ENCODE data around the gene STAG1.
"Not testable (repeated sequence)": the region's sequence is repeated elsewhere in the genome, so short reads cannot be mapped to it uniquely, and the experiment has no call there.

Gene STAG1

DNA sequence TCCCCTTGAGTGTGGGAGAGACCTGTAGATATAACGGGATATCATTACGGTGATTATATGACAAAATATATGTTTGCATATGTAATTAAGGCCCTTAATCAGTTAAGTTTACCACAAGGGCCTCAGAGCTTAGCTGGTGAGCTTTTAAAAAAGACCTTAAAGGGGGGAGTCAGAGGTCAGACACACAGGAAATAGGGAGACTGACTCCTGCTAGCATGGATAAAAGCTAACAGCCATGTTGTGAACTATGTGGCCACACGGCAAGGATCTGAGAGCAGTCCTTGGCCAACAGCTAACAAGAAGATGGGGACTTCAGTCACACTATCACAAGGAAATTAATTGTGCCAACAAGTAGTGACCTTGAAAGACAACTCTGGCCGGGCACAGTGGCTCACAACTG, 3.1 kb downstream of the STAG1 start:
- in situ Hi-C loops (cut with HindIII; ENCODE audit: low sequenced_read_pairs): no loop called here

DNA sequence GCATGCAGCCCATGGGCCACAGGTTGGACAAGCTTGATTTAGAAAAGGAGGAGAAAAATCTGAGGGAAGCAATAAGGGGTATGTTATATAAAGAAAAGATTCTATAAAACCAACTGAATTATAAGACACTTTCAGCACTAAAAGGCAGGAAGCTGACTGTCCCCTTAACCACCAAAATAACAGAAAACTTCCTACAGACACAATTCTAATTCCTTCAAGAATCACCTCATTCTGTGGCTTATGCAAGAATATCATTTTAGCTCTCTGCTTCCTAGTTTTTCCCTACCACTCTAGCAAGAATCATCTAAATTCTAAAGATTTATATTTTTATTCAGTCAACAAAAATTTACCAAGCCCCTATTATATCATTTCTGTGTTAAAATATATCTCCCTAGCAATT, 6.3 kb downstream of the STAG1 start:
- in situ Hi-C loops (cut with HindIII; ENCODE audit: low sequenced_read_pairs): no loop called here

DNA sequence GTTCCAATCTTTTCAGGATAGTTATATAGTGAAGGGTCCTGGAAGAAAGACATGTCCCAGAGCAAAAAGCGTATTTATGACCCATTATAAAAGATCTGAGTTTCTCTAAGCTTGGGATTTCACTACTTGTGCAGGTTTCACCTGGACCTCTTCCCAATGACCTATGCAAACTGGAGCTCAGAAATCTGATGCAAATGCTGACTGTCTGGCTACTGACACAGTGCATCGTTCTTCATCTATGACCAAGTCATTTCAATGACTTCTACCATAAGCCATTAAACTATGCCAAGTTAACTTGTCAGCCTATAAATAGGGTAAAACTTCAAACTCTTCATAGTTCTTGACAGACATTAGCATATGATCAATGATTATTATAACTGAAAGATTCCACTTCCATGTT, 11.1 kb downstream of the STAG1 start:
- in situ Hi-C loops (cut with HindIII; ENCODE audit: low sequenced_read_pairs): no loop called here

DNA sequence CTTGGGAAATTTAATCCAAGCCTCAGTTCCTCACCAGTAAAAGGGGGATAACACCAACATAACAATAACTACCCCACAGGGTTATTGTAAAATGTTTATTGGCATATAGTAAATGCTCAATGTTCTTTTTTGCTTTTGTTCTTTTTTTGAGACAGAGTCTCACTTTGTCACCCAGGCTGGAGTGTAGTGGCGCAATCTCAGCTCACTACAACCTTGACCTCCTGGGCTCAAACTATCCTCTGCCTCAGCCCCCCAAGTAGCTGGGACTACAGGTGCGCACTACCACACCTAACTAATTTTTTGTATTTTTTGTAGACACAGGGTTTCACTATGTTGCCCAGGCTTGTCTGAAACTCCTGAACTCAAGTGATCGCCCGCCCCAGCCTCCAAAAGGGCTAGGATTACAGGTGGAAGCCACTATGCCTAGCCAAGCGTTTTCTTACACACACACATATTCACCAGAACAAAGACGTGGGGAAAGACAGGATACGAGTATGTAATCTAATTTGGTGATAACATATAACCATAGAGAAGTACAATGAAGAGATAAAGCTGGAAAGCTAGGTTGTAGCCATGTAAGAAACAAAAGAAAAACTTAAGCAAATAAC, 11.7 kb downstream of the STAG1 start:
- in situ Hi-C loops (cut with HindIII; ENCODE audit: low sequenced_read_pairs): no loop called here

DNA sequence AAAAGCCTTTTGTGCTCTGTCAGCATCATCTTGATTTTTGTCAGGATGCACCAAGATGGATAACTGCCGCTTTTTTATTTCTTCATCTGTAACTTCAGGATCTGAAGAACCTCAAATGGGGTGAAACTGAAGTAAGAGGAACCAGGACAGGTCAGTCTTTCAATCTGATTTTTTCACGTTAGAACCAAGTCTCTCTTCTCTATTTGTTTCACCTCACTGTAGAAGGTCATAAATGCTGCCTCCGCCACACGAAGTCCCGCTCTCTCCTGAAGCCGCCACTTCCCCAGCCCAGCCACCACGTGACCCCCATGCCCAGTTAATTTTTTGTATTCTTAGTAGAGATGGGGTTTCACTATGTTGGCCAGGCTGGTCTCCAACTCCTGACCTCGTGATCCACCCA, 15.2 kb downstream of the STAG1 start:
- in situ Hi-C loops (cut with HindIII; ENCODE audit: low sequenced_read_pairs): not testable (repeated sequence)

DNA sequence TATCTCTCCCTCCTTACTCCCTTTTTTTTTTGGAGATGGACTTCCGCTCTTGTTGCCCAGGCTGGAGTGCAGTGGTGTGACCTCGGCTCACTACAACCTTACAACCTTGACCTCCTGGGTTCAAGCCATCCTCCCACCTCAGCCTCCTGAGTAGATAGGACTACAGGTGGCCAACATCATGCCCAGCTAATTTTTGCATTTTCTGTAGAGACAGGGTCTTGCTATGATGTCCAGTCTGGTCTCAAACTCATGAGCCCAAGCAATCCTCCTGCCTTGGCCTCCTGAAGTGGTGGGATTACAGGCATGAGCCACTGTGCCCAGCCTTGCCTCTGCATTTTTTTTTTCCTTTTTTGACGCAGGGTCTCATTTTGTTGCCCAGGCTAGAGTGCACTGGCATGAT, 17.1 kb downstream of the STAG1 start:
- in situ Hi-C loops (cut with HindIII; ENCODE audit: low sequenced_read_pairs): no loop called here

DNA sequence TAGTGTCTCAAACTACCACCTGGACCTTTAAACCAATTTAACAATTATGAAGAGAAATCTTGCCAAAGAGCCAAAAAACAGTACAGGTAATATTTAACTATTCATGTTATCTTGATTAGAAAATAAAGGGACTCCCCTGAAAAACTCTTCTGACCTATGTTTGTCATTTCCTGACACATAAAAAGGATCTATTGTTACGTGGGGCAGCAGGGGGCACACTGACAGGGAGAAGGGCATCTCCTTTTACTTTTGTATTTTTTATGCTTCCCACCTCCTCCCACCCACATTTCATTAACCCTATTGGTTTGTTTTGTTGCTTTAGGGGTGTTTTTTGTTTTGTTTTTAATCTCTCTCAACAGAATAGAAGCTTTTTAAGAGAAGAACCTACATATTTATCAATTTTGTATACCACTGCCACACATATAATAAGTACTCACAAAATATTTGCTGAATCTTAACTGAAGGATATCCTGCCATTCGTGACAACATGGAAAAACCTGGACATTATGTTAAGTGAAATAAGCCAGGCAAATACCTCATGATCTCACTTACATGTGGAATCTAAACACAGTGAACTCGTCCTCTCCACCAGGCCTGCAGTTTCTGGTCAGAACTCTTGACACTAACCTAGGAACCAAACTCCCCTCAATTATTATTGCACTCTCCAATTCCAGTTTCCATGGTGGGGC, 17.7 kb downstream of the STAG1 start:
- in situ Hi-C loops (cut with HindIII; ENCODE audit: low sequenced_read_pairs): no loop called here

DNA sequence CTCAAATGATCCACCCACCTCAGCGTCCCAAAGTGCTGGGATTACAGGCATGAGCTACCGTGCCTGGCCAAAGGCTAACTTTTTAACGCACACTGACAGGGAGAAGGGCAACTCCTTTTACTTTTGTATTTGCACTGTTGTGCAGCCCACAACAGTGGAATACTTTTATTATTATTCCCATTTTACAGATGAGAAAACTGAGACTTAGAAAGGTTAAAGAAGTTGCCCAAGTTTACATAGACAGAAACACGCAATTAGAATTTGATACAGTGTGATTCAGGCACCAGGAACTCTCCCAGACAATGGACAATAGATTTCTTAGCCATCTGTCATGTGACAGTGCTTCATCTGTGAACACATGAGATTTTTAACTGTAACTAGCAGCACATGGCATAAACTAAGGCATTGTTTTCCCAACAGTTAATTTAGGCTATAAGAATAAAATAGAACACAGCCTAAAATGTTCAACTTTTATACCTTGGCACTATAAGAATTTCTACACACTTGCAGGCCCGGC, 18.8 kb downstream of the STAG1 start:
- in situ Hi-C loops (cut with HindIII; ENCODE audit: low sequenced_read_pairs): no loop called here

DNA sequence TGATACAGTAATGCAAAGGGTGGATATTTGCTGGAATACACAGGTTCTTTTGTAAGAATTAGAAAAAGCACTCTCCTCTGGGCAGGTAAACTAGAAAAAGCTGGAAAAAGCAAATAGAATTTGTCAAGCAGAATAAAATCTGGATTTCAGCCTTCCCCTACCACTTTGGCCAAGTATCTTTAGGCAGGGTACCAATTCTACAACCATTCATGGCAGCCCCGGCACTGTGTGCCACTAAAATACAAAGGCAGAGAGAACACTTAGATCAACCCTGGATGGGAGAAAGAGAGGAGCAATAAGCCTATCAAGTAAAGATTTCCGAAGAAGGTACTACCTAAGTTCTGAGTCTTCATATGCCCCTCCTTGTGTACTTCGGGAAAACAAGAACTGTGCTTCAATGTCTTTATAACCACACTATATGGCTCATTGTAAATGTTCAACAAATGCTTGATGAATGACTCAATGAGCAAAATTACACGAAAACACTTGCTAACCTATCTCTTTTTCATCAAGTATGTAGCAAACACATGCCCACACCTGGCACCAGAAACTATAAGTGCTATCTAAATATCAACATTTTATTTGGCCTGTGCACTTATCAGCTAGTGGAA, 20.8 kb downstream of the STAG1 start:
- in situ Hi-C loops (cut with HindIII; ENCODE audit: low sequenced_read_pairs): no loop called here

DNA sequence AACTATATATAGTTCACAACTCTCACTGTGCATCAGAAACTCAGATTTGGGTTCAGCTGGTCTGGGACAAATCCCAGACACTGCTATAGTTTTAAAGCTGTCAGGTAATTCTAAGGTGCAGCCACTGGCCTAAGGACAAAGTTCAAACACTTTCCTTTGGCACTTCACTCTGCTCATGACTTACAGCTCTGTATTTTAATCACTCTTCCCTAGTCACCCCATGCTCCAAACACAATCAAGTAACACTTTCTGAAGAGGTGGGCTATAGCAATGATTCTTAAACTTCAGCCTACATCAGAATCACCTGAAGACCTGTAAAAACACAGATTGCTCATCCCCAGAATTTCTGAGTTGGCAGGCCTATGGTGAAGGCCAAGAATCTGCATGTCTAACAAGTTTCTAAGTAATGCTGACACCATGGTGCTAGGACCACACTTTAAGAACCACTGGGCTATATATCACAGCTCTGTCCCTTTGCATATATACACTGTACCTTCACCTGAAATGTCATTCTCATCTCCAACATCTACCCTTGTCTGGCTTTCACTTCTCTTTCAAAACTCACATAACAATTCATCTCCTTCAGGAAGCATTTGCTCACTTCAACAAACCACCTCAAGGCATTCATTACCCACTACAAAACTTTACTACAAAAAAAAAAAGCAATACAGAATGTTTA, 21.4 kb downstream of the STAG1 start:
- in situ Hi-C loops (cut with HindIII; ENCODE audit: low sequenced_read_pairs): no loop called here

DNA sequence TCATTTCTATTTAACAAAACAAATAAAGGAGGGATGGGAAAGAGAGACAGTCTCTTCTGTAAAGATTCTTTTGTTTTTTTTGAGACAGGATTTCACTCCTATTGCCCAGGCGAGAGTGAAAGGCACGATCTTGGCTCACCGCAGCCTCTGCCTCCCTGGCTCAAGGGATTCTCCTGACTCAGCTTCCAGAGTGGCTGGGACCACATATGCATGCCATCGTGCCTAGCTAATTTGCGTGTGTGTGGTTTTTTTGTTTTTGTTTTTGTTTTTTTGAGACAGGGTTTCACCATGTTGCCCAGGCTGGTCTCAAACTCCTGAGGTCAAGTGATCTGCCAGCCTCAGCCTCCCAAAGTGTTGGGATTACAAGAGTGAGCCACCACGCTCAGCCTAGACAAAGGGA, 23.3 kb downstream of the STAG1 start:
- in situ Hi-C loops (cut with HindIII; ENCODE audit: low sequenced_read_pairs): no loop called here

DNA sequence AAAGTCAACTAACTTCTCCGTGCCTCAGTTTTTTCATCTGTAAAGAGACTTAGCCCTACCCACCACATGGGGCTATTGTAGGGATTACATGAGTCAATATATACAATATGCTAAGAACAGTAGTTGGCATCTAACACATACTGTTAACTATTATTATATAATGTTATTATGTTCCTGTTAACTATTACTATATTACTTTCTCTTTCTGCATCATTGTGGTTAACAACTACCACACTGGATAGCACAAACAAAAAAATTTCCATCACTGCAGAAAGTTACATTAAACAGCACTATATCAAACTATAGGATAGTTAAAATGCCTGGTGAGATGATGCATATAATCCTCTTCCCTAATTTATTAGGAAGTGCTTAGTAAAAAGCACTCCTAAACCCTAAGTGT, 23.7 kb downstream of the STAG1 start:
- in situ Hi-C loops (cut with HindIII; ENCODE audit: low sequenced_read_pairs): no loop called here

DNA sequence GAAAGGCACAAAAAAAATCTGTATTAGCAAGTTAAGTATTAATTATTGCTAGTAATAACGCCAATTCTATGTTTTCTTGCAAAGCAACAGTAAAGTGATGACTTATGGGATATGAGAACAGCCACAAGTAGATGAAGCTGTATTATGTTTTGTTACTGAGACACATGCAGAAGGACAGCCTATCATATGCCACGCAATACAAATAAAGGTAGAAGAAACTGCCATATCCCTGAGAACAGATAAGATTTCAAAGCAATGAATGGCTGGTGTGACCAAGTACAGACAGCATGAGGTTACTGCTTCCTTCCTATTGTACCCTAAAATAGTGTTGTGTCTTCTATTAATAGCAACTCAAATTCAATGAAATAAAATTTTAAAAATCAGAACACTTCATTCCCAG, 26.7 kb downstream of the STAG1 start:
- in situ Hi-C loops (cut with HindIII; ENCODE audit: low sequenced_read_pairs): no loop called here

DNA sequence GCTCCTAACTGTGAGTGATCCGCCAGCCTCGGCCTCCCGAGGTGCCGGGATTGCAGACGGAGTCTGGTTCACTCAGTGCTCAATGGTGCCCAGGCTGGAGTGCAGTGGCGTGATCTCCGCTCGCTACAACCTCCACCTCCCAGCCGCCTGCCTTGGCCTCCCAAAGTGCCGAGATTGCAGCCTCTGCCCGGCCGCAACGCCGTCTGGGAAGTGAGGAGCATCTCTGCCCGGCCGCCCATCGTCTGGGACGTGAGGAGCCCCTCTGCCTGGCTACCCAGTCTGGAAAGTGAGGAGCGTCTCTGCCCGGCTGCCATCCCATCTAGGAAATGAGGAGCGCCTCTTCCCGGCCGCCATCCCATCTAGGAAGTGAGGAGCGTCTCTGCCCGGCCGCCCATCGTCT, 29.3 kb downstream of the STAG1 start:
- in situ Hi-C loops (cut with HindIII; ENCODE audit: low sequenced_read_pairs): not testable (repeated sequence)

DNA sequence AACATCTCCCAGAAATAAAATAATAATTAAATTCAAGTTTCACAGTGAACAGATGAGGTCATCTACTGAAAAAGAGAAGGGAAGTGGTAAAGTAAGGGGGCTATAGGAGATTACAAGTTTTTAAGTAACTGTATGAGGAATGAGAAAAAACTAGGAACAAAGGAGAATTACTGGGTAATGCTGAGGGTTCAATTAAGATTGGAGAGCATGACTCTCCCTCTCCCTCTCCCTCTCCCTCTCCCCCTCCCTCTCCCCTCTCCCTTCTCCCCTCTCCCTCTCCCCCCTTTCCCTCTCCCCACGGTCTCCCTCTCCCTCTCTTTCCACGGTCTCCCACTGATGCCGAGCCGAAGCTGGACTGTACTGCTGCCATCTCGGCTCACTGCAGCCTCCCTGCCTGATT, 29.8 kb downstream of the STAG1 start:
- in situ Hi-C loops (cut with HindIII; ENCODE audit: low sequenced_read_pairs): not testable (repeated sequence)

DNA sequence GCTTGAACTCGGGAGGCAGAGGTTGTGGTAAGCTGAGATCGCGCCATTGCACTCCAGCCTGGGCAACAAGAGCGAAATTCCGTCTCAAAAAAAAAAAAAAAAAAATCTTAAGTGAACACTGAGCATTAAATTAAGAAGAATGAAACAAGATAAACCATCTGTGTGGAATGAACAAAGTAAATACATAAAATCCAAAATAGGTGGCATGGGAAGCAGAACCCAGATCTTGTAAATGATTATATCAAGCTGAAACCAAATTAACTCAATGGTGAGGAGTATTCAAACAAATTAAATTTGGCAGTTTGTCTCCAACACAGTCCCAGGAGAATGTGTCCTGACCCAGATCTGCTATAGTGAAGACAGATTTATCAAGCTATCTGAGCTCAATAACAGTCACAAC, 32.1 kb downstream of the STAG1 start:
- in situ Hi-C loops (cut with HindIII; ENCODE audit: low sequenced_read_pairs): no loop called here

DNA sequence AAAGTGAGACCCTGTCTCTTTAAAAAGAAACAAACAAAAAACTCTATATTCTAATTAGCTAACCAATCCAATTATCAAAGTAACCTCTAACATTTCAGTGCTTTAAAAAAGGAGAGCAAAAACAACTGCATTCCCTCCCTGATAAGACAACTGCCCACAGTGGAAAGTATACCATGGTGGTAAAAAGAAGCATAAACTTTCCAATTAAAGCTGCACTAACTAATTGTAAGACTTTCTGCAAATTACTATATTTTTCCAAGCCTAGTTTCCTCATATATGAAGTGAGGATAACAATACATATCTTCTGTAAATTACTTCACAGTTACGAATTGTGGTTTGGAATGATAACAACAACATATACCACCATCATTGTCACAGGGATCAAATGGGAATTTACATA, 35.5 kb downstream of the STAG1 start:
- in situ Hi-C loops (cut with HindIII; ENCODE audit: low sequenced_read_pairs): no loop called here

DNA sequence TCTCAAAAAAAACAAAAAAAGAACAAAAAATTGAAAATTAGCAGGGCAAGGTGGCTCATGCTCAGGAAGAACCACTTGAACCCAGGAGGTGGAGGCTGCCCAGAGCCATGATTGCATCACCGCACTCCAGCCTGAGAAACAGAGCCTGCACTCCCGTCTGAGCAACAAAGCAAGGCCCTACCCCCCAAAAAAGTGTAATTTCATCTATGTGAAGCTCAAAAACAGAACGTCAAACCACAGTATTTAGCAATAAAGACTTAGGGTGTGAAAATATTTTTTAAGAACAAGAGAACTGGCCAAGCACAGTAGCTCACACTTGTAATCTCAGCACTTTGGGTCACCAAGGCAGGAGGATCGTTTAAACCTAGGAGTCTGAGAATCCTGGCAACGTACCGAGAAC, 38.2 kb downstream of the STAG1 start:
- in situ Hi-C loops (cut with HindIII; ENCODE audit: low sequenced_read_pairs): no loop called here

DNA sequence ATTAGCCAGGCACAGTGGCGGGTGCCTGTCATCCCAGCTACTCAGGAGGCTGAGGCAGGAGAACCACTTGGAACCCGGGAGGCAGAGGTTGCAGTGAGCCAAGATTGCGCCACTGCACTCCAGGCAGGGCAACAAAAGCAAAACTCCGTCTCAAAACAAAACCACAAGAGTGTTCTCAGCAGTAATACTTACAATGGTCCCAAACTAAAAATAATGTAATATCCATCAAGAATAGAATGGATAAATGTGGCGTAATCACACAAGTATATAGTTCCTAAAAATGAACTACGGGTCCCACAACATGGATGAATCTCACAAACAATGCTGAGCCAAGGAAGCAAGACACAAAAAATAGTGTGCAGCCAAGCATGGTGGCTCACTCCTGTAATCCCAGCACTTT, 39.2 kb downstream of the STAG1 start:
- in situ Hi-C loops (cut with HindIII; ENCODE audit: low sequenced_read_pairs): no loop called here

DNA sequence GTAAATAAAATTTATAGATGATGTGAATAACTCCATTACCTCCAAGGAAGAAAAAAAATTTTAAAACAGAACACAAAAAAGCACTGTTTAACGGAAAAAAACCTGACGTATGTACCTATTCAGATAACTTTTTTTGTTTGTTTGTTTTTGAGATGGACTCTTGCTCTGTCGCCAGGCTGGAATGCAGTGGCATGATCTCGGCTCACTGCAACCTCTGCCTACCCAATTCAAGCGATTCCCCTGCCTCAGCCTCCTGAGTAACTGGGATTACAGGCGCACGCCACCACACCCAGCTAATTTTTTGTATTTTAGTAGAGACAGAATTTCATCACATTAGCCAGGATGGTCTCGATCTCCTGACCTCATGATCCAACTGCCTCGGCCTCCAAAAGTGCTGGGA, 40.3 kb downstream of the STAG1 start:
- in situ Hi-C loops (cut with HindIII; ENCODE audit: low sequenced_read_pairs): not testable (repeated sequence)

DNA sequence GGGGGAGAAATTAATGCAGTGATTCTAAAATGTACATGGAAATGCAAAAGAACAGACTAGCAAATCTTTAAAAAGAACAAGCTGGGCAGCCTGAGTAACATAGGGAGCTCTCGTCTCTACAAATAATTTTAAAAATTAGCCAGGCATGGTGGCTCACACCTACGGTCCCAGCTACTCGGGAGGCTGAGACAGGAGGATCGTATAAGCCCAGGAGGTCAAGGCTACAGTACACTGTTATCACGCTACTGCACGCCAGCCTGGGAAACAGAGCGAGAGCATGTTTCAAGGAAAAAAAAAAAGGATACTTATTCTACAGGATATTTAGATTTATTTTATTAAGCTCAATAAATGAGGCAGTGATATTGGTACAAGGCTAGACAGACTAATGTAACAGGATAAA, 40.9 kb downstream of the STAG1 start:
- in situ Hi-C loops (cut with HindIII; ENCODE audit: low sequenced_read_pairs): no loop called here

DNA sequence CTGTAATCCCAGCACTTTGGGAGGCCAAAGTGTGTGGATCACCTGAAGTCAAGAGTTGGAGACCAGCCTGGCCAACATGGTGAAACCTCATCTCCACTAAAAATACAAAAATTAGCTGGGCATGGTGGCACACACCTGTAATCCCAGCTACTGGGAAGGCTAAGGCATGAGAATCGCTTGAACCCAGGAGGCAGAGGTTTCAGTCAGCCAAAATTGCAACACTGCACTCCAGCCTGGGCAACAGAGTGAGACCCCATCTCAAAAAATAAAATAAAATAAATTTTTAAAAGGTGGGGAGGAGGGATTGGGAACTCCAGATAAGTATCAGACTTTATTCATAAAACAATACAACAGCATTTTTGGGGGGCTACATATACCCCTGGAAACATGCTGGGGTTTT, 42.4 kb downstream of the STAG1 start:
- in situ Hi-C loops (cut with HindIII; ENCODE audit: low sequenced_read_pairs): not testable (repeated sequence)

Data from DLD1 (cell line).